GM10248 (cell line): ENCODE measurements around the gene SLC38A2.

Source experiments
- CTCF ChIA-PET: fragments of 300-600 bp; sonication (Branson Sonifier 250); formaldehyde crosslinking; extraction: SDS; loops from one replicate; lab custom pipeline; 2021; ENCODE audit warnings: antibody characterized with exemption; lab: Yijun Ruan, JAX
- POLR2A ChIA-PET: fragments of 350-650 bp; sonication (Branson Sonifier 250); formaldehyde crosslinking; extraction: SDS; loops from one replicate; lab custom pipeline; 2020; ENCODE audit warnings: antibody characterized with exemption; lab: Yijun Ruan, JAX
- DNase-seq: peaks from one replicate; pipeline ENCODE4 v3.0.0; 2012; ENCODE audit errors: extremely low spot score
- CTCF ChIP-seq: IDR thresholded peaks from 2 replicates; pipeline ENCODE4 v1.5.1; 2012; ENCODE audit warnings: mild to moderate bottlenecking, low read depth; ENCODE audit errors: extremely low read depth, missing control alignments, control extremely low read depth

SLC38A2 gene

GRCh38 chr12:46369474-46370379 lies 2.8 kb downstream of the SLC38A2 start:
- CTCF ChIA-PET = interaction anchor here (0.9 kb wide), 1 partner anchor 379 kb away, joined by 3 read pairs; no protein-coding TSS in a partner anchor
- no peak for TF ChIP-seq CTCF
- DNase-seq = no peak
- POLR2A ChIA-PET = interaction anchor here (0.5 to 2.7 kb wide), 2 partner anchors 13 to 17 kb away, joined by 3 to 14 read pairs; no protein-coding TSS in a partner anchor

- CTCF ChIA-PET = no interaction called here
Measured at GRCh38 chr12:46369095-46369473, 3.5 kb downstream of the SLC38A2 start.

DNA sequence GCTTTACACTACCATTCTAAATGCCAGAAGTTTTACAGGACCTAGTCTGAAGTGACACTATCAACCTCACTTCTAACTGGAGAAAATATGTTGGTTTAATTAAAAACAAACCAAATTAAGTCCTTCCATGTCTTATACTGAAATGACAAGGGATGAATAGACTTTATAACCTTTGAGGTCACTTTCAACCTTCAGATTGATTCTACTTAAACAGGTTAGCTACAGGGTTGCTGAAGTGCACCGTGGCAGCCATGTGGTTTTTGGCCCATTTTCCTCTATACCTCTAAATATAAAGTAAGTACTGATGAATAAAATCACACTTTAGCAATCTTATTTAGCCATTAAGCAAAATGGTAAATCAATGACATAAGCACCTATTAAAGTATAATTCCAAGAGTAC lies 3.9 kb downstream of the SLC38A2 start:
- no peak for TF ChIP-seq CTCF
- CTCF ChIA-PET = no interaction called here
- no peak for DNase-seq
- POLR2A ChIA-PET = interaction anchor here (0.5 to 0.9 kb wide), 3 partner anchors 12 to 134 kb away, joined by 3 read pairs; partner anchors contain the start of gene SLC38A1

More at GRCh38 chr12:46369095-46369473, 3.5 kb downstream of the SLC38A2 start:
- POLR2A ChIA-PET = interaction anchor here (0.5 kb wide), 1 partner anchor 13 kb away, joined by 3 read pairs; no protein-coding TSS in a partner anchor
- no peak for DNase-seq
- no peak for TF ChIP-seq CTCF

- no peak for DNase-seq
- TF ChIP-seq CTCF = no peak
- POLR2A ChIA-PET = interaction anchor here (0.5 to 0.9 kb wide), 3 partner anchors 10 to 134 kb away, joined by 3 to 6 read pairs (median 3); partner anchors contain the start of gene SLC38A1
- CTCF ChIA-PET = interaction anchor here (1.2 kb wide), 1 partner anchor 12 kb away, joined by 3 read pairs; no protein-coding TSS in a partner anchor
Measured at GRCh38 chr12:46368138-46368537, 4.4 kb downstream of the SLC38A2 start.

DNA sequence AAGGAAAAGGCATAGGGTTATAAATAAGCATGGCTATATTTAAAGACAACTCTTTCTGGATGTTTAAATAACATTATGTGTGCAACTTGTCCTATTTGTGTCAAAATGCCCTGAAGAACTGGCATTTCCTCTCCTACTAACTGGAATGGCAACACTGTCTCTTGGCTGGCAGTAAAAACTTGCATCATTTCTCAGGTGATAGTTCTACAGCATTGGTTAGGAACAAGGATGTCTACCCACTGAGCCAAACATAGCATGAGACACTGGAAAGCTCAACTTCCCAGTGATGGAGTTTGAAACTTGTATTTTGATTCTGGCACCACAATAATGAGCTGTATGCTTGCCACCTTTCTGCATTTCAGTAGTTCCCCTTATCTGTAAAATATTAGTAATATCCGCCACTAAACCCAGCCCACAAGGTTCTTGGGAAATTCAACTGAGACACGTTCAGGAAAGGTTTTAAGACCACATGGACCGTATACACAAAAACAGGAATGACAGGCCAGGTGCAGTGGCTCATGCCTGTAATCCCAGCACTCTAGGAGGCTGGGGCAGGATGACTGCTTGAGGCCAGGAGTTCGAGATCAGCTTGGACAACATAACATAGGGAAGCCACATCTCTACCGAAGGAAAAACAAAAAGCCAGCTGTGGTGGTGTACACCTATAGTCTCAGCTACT lies 5.1 kb downstream of the SLC38A2 start:
- DNase-seq = no peak
- POLR2A ChIA-PET = interaction anchor here (0.5 to 0.9 kb wide), 2 partner anchors 9 to 99 kb away, joined by 3 to 6 read pairs; partner anchors contain the start of gene SLC38A1
- no peak for TF ChIP-seq CTCF
- CTCF ChIA-PET = interaction anchor here (1.2 to 1.3 kb wide), 2 partner anchors 12 to 243 kb away, joined by 3 read pairs; no protein-coding TSS in a partner anchor

- no peak for TF ChIP-seq CTCF
- DNase-seq = no peak
- POLR2A ChIA-PET = interaction anchor here (1.4 kb wide), 1 partner anchor 13 kb away, joined by 4 read pairs; no protein-coding TSS in a partner anchor
- CTCF ChIA-PET = interaction anchor here (1.3 kb wide), 1 partner anchor 242 kb away, joined by 3 read pairs; no protein-coding TSS in a partner anchor
Measured at GRCh38 chr12:46366771-46367170, 5.8 kb downstream of the SLC38A2 start.
